ENCODE measurements around the gene SLC26A9.

The SLC26A9 gene

DNA sequence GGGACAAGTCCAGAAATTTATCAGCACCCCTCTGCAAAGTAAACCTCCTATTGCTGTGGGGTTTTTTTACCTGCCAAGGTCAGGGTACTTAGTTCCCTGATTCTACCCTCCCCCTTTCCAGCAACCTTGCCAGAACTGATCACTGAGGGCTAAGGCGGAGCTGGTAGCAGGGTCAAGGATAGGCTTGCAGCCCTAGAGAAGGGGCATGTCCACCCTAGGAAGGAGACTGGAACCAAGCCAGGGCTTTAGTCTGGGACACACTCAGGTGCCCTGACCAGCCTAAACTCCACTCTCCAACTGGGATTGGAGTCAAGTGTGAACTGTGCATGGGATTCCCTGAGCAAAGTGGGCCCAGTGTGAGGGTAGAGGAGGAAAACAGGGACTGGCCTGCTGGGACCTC, 6.5 kb upstream of the SLC26A9 start:
- no peak for DNase-seq (ENCODE audit: low read depth in 3 of 3, low spot score in 1 of 3)

DNA sequence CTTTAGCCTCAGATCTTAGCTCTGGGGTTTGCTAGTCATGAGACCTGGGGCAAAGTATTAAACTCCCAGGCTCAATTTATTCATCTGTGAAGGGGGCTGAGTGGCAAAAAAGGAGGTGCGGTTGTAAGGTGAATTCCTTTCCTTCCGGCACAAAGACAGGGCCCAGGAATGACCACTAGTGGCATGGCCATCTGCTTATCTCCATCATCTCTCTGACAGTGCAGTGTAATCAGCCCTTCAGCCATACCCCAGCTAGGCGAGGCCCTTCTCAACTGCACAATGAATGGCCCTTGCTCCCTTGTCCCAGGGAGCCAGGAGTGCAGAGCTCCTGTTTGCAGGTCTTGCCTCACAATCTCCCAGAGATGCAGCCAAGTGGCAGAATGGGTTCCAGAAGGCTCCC, 5.6 kb upstream of the SLC26A9 start:
- DNase-seq (ENCODE audit: low read depth in 3 of 3, low spot score in 1 of 3), result no peak

DNA sequence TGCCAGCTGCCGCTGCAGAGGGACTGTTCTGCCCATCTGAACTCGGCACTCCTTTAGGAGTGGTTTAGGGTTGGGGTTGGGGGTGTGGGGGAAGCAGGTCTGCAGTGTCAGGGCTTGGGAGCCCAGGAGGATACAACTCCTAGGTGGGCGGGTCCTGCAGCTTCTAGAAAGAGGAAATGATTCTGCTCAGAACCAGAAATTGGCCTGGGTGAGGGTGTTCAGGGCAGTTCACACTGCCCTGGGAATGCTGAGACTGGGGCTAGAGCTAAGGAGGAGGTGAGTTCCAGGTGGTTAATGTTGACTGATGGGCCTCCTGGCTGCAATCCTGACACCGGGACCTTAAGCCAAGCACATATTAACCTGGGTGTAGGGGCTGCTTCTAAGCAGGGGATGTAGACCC, 4.8 kb upstream of the SLC26A9 start:
- no peak for DNase-seq (ENCODE audit: low read depth in 3 of 3, low spot score in 1 of 3)

DNA sequence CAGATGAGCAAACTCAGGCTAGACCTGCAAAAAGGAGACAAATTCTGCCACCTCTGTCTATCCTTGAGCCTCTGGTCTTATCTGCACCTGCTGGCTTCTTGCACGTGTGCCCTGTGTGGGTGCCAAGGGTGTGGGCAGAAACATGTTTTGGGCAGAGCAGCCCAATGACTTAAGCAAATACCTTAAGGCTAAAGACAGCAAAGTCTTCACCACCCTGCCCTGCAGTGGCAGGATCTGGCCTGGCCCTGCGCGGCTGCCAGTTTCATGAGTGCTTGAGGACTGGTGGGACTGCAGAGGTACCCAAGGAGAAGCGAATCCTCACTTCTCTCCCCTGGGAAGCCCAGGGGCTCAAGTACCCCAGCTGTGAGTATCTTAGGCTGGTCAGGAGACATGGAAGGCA, 3.8 kb upstream of the SLC26A9 start:
- DNase-seq (ENCODE audit: low read depth in 3 of 3, low spot score in 1 of 3), result no peak

DNA sequence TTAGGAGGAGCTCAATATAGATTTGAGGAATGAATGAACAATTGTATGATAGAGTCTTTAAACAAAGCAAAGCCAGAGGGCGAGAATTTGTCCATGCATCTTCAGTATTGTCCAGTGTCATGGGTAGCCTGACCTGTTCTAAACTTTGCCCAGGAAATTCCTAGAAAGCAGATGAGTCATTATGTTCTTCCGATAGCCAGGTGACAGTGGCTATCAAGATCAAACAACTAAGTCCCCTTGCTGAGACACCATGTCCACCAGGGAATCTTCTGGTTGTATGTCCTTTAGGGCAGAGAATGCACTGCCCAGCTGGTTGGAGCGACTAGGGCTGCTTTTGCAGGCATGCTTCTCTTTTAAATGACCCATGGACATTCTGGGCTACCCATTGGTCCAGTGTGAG, 1.8 kb upstream of the SLC26A9 start:
- DNase-seq (ENCODE audit: low read depth in 3 of 3, low spot score in 1 of 3), result no peak

GRCh38 chr1:205944525-205944924, 1.3 kb upstream of the SLC26A9 start:
- DNase-seq (ENCODE audit: low read depth in 3 of 3, low spot score in 1 of 3), result no peak

- DNase-seq (ENCODE audit: low read depth in 3 of 3, low spot score in 1 of 3), result no peak
Measured at GRCh38 chr1:205942631-205943159, 561 bp downstream of the SLC26A9 start.

- DNase-seq (ENCODE audit: low read depth in 3 of 3, low spot score in 1 of 3), result no peak
Measured at GRCh38 chr1:205940710-205941109, 2.5 kb downstream of the SLC26A9 start.

DNA sequence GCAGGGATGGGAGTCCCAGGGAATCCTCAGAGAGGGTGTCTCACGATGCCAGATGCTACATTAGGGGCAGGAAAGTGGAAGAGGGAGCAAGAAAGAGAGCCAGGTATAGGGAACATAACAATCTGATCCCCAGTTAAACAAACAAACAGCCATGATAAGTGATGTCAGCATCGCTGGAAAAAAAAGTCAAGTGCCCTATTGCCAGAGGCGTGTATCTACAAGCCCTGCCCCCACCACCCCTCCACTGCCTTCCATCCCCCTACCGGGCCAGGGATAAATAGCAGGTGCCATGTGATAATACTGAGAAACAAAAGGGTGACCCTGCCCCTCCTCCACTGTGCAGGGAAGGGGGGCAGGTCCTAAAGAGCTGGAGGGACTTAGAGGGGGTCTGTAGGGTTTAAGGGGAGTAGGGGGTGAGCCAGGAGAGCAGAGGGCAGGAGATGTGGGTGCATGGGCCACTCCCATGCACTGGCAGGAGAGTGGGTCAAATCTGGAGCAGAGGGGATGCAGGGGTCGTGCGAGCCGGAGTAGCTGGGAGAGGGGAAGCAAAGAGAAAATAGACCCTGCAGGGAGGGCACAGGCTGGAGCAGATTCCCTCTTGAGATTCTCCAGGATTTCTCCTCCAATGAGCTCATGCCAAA, 3.4 kb downstream of the SLC26A9 start:
- no peak for DNase-seq (ENCODE audit: low read depth in 3 of 3, low spot score in 1 of 3)

GRCh38 chr1:205938682-205939081, 4.6 kb downstream of the SLC26A9 start:
- DNase-seq (ENCODE audit: low read depth in 3 of 3, low spot score in 1 of 3), result no peak

GRCh38 chr1:205936846-205937586, 6.2 kb downstream of the SLC26A9 start:
- DNase-seq (ENCODE audit: low read depth in 3 of 3, low spot score in 1 of 3), result no peak

GRCh38 chr1:205936311-205936710, 6.9 kb downstream of the SLC26A9 start:
- no peak for DNase-seq (ENCODE audit: low read depth in 3 of 3, low spot score in 1 of 3)

- no peak for DNase-seq (ENCODE audit: low read depth in 3 of 3, low spot score in 1 of 3)
Measured at GRCh38 chr1:205935869-205936268, 7.4 kb downstream of the SLC26A9 start.

- DNase-seq (ENCODE audit: low read depth in 3 of 3, low spot score in 1 of 3), result no peak
Measured at GRCh38 chr1:205934788-205935187, 8.5 kb downstream of the SLC26A9 start.

- DNase-seq (ENCODE audit: low read depth in 3 of 3, low spot score in 1 of 3), result no peak
Measured at GRCh38 chr1:205933671-205934618, 9.3 kb downstream of the SLC26A9 start.

DNA sequence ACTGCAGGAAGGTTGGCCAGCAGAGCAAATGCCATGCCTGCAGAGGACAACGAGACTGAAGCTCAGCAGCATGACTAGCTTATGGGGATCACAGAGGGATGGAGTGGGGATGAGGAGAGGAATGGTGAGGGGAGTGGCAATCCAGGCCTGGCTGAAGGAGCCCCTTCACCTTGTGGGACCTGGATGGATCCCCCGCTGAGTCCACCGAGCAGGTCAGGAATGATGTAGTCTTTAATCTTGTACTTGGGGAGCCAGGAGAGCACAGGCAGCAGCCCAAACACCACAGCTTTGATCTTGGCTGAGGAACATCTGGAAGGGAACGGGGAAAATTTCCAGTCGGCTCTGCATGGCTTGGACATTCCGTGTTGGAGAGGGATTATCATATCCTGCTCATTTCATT, 10.5 kb downstream of the SLC26A9 start:
- no peak for DNase-seq (ENCODE audit: low read depth in 3 of 3, low spot score in 1 of 3)

GRCh38 chr1:205930799-205931281, 12.4 kb downstream of the SLC26A9 start:
- no peak for DNase-seq (ENCODE audit: low read depth in 3 of 3, low spot score in 1 of 3)

GRCh38 chr1:205930195-205930577, 13.1 kb downstream of the SLC26A9 start:
- no peak for DNase-seq (ENCODE audit: low read depth in 3 of 3, low spot score in 1 of 3)

DNA sequence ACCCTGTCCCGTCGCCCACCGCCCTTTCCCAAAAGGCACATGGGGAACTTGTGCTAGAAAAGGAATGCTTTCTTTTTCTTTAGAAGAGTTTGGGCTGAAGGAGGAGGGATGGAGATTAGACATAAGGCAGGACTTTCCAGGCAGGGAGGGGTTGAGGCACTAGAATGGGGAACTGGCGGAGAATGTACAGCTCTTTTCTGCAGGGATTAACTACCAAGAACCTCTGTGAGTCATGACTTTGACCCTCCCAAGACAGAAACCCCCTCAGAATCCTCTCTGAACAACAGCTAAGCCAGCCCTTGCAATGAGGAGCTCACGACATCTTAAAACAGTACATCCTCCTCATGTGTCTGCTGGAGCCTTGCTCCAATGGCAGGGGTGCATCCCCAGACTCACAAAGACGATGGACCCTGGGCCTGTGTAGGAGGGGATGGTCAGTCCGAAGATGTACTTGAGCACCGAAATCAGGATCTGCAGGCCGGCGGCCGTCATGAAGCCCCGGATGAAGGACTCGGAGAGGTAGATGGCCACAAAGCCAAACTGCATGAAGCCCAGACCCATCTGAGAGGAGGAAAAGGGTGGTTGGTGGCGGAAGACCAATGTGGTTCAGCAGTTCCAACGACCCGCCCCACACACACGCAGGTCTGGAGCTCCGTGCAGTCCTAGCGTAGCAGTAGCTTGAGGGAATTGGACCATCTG, 13.6 kb downstream of the SLC26A9 start:
- no peak for DNase-seq (ENCODE audit: low read depth in 3 of 3, low spot score in 1 of 3)

DNA sequence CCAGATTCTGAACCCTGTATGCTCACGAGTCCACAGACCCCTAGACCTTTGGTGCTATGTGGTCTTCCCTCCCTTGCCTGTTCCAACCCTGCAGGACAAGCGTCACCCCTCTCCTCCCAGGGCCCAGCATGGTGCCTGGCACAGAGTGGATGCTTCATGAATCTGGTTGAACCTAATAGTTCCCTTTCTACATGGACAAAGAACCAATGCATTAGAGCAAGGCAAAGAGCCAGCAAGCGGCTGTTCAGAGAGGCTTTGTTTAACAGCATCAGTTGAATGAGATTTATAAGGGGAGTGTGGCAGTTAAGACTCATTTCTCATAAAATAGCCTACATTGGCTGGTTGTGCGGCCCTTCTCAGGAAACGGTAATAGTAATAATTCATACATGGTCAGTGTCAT, 14.9 kb downstream of the SLC26A9 start:
- DNase-seq (ENCODE audit: low read depth in 3 of 3, low spot score in 1 of 3), result no peak

- DNase-seq (ENCODE audit: low read depth in 3 of 3, low spot score in 1 of 3), result no peak
Measured at GRCh38 chr1:205927676-205928075, 15.6 kb downstream of the SLC26A9 start.
